ENCODE results near the gene HDAC11.

DNA sequence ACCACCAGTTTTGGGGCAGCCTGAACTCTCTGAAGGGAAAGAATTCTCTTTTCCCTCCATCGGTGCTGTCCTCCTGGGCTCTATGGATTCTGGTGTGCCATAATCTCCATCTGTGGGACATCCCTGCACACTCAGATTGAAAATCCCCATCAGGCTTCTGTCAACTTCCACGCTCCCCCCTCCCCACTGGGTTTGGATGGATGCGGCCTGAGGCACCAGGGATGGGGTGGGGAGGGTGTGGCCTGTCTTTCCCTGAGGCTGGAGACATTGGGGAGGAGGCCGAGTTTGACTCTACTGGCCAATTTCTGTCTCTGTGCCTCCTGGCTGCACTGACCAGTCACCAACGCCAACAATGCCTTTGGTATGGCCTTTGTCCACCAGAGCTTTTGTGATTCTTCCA is 52.5 kb downstream of the HDAC11 start:
- TF ChIP-seq, protein P1, sequence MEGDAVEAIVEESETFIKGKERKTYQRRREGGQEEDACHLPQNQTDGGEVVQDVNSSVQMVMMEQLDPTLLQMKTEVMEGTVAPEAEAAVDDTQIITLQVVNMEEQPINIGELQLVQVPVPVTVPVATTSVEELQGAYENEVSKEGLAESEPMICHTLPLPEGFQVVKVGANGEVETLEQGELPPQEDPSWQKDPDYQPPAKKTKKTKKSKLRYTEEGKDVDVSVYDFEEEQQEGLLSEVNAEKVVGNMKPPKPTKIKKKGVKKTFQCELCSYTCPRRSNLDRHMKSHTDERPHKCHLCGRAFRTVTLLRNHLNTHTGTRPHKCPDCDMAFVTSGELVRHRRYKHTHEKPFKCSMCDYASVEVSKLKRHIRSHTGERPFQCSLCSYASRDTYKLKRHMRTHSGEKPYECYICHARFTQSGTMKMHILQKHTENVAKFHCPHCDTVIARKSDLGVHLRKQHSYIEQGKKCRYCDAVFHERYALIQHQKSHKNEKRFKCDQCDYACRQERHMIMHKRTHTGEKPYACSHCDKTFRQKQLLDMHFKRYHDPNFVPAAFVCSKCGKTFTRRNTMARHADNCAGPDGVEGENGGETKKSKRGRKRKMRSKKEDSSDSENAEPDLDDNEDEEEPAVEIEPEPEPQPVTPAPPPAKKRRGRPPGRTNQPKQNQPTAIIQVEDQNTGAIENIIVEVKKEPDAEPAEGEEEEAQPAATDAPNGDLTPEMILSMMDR (conservative IDR thresholded peaks at IDR 0.05), result no peak
- TF ChIP-seq ZFX (IDR thresholded peaks at IDR 0.05), result no peak
